ENCODE data around the gene MMAB.

MMAB gene

DNA sequence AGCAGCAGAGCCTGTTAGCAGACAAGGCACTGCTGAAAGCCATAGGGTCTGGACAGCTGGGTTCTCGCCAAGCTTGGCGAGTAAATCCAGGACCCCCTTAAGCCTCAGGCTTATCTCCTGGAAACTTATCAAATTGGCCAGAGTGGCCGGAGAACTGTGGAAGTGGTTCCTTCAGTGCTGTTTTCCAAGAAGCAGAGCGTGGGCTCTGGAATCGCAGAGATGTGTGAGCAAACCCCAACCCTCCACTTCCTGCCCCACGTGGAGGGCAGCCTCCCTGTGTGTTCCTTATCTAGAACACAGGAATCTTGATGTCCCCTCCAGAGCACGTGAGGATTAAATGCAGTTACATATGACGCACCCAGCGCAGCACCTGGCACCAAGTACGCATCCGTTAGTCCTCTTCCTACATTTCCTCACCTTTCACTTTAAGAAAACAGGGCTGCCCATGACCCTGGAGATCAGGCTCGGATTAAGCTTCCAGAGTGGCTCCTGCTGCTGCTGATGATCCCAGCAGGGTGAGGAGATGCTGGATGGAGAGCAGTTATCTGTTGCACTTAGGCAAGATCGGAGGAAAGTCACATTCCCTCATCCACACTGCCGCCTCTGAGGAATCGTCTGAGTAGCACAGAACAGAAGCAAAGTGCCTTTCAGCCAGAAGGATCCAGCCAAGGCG lies 35.0 kb downstream of the MMAB start:
- no peak for DNase-seq (ENCODE audit: low read depth)

- no peak for DNase-seq (ENCODE audit: low read depth)
Observed at GRCh38 chr12:109537136-109537535, 36.2 kb downstream of the MMAB start.

- no peak for DNase-seq (ENCODE audit: low read depth)
Observed at GRCh38 chr12:109535863-109536250, 37.4 kb downstream of the MMAB start.

DNA sequence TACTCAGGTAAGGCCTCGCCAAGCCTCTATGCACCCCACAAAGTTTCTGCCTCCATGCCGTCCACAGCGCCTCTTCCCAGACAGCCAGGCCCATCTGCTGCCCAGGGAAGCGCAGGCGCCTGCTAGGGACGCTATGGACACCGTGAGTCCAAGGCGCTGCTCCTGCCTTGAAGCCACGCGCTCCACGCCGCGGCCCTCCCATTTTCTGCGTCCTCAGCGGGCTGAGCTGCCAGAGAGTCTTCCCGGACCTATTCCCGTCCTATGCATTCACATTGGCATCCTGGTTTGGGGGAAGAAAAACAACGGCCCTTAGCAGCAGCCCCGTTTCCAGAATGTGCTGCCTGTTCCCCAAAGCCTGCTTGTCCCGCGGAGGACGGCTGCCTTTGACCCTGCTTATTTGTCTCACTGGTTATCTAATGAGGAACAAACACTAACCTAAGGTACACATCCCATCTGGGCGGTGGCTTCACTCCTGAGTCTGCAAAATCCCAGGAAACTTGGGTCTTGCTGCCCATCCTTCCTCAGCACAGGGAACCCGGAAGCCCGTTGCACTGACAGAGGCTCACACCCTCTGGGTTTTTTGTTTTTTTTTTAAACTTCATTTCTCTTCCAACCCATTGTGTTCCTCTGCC lies 38.0 kb downstream of the MMAB start:
- DNase-seq (ENCODE audit: low read depth), result no peak

- DNase-seq (ENCODE audit: low read depth), result no peak
Observed at GRCh38 chr12:109534456-109534855, 38.8 kb downstream of the MMAB start.

DNA sequence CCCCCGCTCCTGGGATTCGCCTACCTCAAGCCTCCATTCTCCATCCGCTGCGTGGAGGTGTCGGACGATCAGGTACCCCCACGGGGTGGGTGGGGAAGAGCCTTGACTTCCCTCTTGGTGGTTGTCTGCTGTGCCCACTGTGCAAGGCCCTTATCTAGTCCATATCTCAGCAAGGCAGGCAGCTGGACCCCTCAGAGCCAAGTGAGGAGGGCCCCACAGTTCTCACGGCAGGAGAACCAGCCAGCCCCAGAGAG lies 39.9 kb downstream of the MMAB start:
- no peak for DNase-seq (ENCODE audit: low read depth)

- no peak for DNase-seq (ENCODE audit: low read depth)
Observed at GRCh38 chr12:109532721-109533486, 40.4 kb downstream of the MMAB start.

- no peak for DNase-seq (ENCODE audit: low read depth)
Observed at GRCh38 chr12:109531411-109531810, 41.9 kb downstream of the MMAB start.

- DNase-seq (ENCODE audit: low read depth), result no peak
Observed at GRCh38 chr12:109529691-109530640, 43.3 kb downstream of the MMAB start.

- DNase-seq (ENCODE audit: low read depth), result no peak
Observed at GRCh38 chr12:109527489-109528123, 45.7 kb downstream of the MMAB start.

GRCh38 chr12:109525279-109525585 lies 48.1 kb downstream of the MMAB start:
- no peak for DNase-seq (ENCODE audit: low read depth)

- DNase-seq (ENCODE audit: low read depth), result no peak
Observed at GRCh38 chr12:109524466-109525278, 48.6 kb downstream of the MMAB start.

DNA sequence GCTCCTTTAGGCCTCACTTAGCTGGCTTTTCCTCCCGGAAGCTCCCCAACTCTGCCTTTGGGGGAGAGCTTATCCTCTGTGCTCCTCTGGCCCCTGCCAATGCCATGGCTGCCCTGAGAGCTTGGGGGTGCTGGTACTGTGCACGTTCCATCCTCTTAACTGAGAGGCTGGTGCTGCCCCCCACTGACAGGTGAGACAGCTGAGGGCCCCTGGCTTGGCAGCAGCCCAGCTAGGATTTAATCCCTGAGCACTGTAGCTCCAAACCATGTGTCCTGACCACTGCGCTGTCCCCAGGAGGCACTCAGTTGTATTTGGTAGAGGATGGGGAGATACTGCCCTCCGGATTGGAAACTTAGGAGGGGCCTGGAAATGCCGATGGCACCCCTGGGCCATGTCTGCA lies 49.8 kb downstream of the MMAB start:
- DNase-seq (ENCODE audit: low read depth), result no peak

DNA sequence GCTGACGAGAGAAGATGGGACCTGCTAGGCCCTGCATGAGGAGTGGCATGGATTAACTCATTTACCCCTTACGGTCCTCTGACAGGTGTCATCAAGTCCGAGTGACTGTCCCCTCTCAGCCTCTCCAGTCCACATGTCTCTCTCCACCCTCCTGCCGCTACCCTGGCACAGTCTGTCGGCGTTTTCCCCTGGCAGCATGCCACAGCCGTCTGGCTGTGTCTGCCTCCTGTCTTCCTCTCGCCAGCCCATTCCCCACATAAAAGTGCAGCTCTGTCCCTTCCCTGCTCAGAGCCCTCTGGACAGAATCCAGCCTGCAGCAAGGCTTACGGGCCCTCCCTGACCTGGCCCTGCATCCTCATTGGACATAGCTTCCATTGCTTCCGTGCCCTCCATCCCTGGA lies 50.2 kb downstream of the MMAB start:
- DNase-seq (ENCODE audit: low read depth), result no peak

GRCh38 chr12:109521831-109522230 lies 51.5 kb downstream of the MMAB start:
- no peak for DNase-seq (ENCODE audit: low read depth)

DNA sequence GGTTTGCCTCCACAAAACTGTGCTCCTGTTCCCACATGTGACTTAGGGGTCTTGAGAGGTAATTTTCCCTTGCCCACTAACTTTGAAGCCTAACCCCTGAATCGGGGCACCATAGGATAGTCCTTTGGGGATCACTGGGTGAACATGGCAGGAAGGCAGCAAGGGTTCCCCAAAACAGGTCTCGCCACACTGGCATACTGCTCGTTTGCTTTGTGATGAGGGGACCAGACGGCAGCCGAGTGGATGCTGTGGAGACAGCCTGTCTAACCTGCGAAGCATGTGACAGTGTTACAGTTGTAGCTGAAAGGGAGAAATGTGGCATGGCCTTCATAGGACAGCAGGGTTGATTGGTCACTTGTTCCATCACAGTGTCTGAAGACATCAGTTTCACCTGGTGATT lies 53.5 kb downstream of the MMAB start:
- DNase-seq (ENCODE audit: low read depth), result no peak

DNA sequence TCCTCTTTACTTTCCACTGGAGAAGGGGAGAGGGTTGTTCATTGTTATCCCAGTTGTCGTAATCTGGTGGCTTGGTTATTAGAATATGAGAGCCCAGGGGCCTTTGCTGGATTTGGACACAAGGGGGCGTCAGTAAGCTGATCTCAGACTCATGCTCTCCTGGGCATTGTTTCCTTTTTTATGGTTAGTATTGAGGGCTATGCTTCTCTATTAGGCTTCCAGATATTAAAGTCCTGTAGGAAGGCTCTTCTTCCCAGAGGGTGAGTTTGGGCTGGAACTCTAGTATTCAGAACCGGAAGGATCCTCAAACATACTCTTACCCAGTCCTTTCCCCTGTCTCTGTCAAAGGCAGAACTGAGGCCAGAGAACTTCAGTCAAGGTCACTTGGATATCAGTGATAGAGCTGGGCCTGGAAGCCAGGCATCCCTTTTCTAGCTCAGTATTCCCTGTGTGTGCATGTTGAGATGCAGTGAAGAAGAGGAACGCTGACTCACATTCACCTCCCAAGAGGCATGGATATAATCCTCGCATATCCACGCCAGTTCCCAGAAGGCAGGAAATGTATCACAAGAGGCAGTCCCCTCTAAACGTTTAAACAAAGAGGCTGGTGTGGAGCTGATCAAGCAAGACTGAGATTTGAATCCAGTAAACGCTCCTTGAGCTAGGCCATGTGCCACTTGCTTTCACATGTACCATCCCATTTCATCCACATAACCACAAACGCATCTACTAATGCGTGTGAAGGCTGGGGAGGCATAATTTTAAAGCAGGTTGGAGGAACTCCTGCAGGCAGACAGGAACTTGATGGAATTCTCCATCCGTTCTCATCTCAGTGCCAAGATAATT lies 54.3 kb downstream of the MMAB start:
- DNase-seq (ENCODE audit: low read depth), result peak; percentile 15

DNA sequence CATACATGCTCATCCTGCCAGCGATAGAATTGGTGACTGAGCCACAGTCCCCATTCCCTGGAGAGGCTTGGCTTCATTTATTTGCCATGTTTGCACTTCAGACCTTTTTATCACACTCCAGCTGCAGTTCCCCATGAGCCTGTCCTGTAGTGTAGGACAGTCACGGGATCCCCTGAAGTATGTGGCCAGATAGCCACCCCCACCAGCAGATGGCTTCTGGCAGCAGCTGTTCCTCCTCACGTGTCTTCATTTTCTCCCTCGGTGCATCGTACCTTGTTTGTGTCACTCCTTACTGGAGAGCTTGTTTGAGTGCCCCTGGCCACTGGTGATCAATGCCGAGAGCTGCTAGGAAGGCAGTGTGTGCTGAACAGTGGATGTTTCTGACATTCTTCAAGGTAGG lies 55.7 kb downstream of the MMAB start:
- no peak for DNase-seq (ENCODE audit: low read depth)

GRCh38 chr12:109513977-109514376 lies 59.3 kb downstream of the MMAB start:
- no peak for DNase-seq (ENCODE audit: low read depth)

DNA sequence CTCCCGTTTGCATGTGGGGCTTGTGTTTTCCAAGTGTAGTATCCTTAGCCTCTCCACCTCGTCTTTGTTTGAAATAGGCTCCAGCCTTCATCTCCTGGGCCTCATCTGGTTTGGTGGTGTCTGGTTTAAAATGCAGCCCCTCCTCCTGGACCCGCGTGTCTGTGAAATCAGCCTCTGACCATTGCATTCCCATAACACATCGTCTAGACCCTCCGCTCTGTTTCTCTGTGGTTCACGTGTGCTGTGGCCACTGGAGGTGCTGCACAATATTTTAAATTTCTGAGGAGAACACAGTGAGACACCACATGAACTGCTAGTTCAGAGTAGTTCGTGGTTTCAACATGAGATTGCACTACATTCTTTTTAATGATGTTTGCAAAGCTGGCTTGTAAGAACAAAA lies 60.3 kb downstream of the MMAB start:
- DNase-seq (ENCODE audit: low read depth), result no peak
